Forelimb muscle (tissue), 1 donor: ENCODE data around the gene TFAP2B. TPM values are rescaled to one million over a fixed set of nuclear protein-coding genes. Genes with fewer than 3 reads are reported as not detected.

Experiments
- DNase-seq: peaks from one replicate; pipeline ENCODE4 v3.0.0-alpha.2; 2013; ENCODE audit warnings: low read depth
- polyA plus RNA-seq: library from polyadenylated mRNA; unstranded; fragments of 120-200 nt; gene quantifications from one replicate; pipeline ENCODE4 v1.2.1, GENCODE V29; 2013; ENCODE audit not compliant: insufficient read length

TFAP2B gene
- polyA plus RNA-seq, 1 donor = 0.08 TPM

GRCh38 chr6:50848989-50849795 is 30.5 kb downstream of the TFAP2B start:
- DNase-seq = no peak

- no peak for DNase-seq
These were observed 31.1 kb downstream of the TFAP2B start for GRCh38 chr6:50849796-50850180.

GRCh38 chr6:50850223-50851048 is 31.8 kb downstream of the TFAP2B start:
- DNase-seq = no peak

GRCh38 chr6:50851049-50851845 is 32.6 kb downstream of the TFAP2B start:
- DNase-seq = no peak

GRCh38 chr6:50853939-50854338 is 35.3 kb downstream of the TFAP2B start:
- DNase-seq = no peak

- DNase-seq = no peak
These were observed 43.0 kb downstream of the TFAP2B start for GRCh38 chr6:50861692-50862091.

GRCh38 chr6:50862176-50862575 is 43.5 kb downstream of the TFAP2B start:
- no peak for DNase-seq

GRCh38 chr6:50864601-50865000 is 45.9 kb downstream of the TFAP2B start:
- no peak for DNase-seq

GRCh38 chr6:50868466-50868865 is 49.8 kb downstream of the TFAP2B start:
- DNase-seq = no peak

GRCh38 chr6:50873167-50873566 is 54.5 kb downstream of the TFAP2B start:
- DNase-seq = no peak

GRCh38 chr6:50884364-50884763 is 65.7 kb downstream of the TFAP2B start:
- DNase-seq = no peak

- DNase-seq = no peak
These were observed 68.4 kb downstream of the TFAP2B start for GRCh38 chr6:50887112-50887511.

- DNase-seq = no peak
These were observed 70.8 kb downstream of the TFAP2B start for GRCh38 chr6:50889497-50889896.

- no peak for DNase-seq
These were observed 71.3 kb downstream of the TFAP2B start for GRCh38 chr6:50889935-50890334.

- no peak for DNase-seq
These were observed 71.9 kb downstream of the TFAP2B start for GRCh38 chr6:50890579-50890978.

- DNase-seq = no peak
These were observed 72.6 kb downstream of the TFAP2B start for GRCh38 chr6:50891290-50891689.

Other genes starting within 250 kb of the TFAP2B start
- not detected for gene TFAP2D, start 105.3 kb upstream of the TFAP2B start, polyA plus RNA-seq